Hepatocyte (in vitro differentiated cells): Measurements from ENCODE around the gene PRR12. TPM values are rescaled to one million over a fixed set of nuclear protein-coding genes. Genes with fewer than 3 reads are reported as not detected.

Source experiments
- DNase-seq: peaks from one replicate; pipeline ENCODE4 v3.0.0-alpha.2; 2016; ENCODE audit warnings: low spot score
- H2AFZ ChIP-seq: fragments of 200-600 bp; sonication (generic); 2 replicates; pipeline ENCODE4 v1.6.0; 2016; ENCODE audit warnings: antibody characterized with exemption, mild to moderate bottlenecking
- H3K27ac ChIP-seq: fragments of 200-600 bp; sonication (generic); 2 replicates; pipeline ENCODE4 v1.5.1; 2016; ENCODE audit warnings: mild to moderate bottlenecking
- H3K27me3 ChIP-seq: fragments of 200-600 bp; sonication (generic); 2 replicates; pipeline ENCODE4 v1.6.1; 2016
- H3K36me3 ChIP-seq: fragments of 200-600 bp; sonication (generic); replicated peaks from 2 replicates; pipeline ENCODE4 v1.5.1; 2016; ENCODE audit warnings: low read depth; ENCODE audit not compliant: insufficient read depth
- H3K4me1 ChIP-seq: fragments of 200-600 bp; sonication (generic); 2 replicates; pipeline ENCODE4 v1.5.1; 2016; ENCODE audit warnings: mild to moderate bottlenecking, moderate library complexity; ENCODE audit not compliant: insufficient read depth
- H3K4me2 ChIP-seq: fragments of 200-600 bp; sonication (generic); 2 replicates; pipeline ENCODE4 v1.6.0; 2016
- H3K4me3 ChIP-seq: fragments of 200-600 bp; sonication (generic); 2 replicates; pipeline ENCODE4 v1.5.1; 2016; ENCODE audit warnings: mild to moderate bottlenecking
- H3K79me2 ChIP-seq: fragments of 200-600 bp; sonication (generic); 2 replicates; pipeline ENCODE4 v1.6.0; 2017; ENCODE audit warnings: mild to moderate bottlenecking
- H3K9me2 ChIP-seq: fragments of 200-600 bp; sonication (generic); replicated peaks from 2 replicates; pipeline ENCODE4 v1.6.0; 2017; ENCODE audit warnings: mild to moderate bottlenecking; ENCODE audit not compliant: insufficient read depth
- H3K9me3 ChIP-seq: fragments of 200-600 bp; sonication (generic); 2 replicates; pipeline ENCODE4 v1.5.1; 2016; ENCODE audit warnings: low read depth, mild to moderate bottlenecking
- H4K20me1 ChIP-seq: fragments of 200-600 bp; sonication (generic); 2 replicates; pipeline ENCODE4 v1.6.0; 2016; ENCODE audit warnings: mild to moderate bottlenecking; ENCODE audit not compliant: insufficient read depth, poor library complexity, severe bottlenecking
- EZH2 ChIP-seq: fragments of 200-600 bp; sonication (generic); IDR thresholded peaks from 2 replicates; pipeline ENCODE4 v1.6.1; 2016; ENCODE audit warnings: antibody characterized with exemption, mild to moderate bottlenecking, borderline replicate concordance
- EZH2phosphoT487 ChIP-seq: fragments of 200-600 bp; sonication (generic); IDR thresholded peaks from one replicate; pipeline ENCODE4 v1.6.1; 2018; ENCODE audit warnings: antibody characterized with exemption, mild to moderate bottlenecking, low read depth, moderate library complexity; ENCODE audit not compliant: unreplicated experiment, severe bottlenecking
- WGBS: methylation state at CpG from one replicate; pipeline ENCODE4 v1.1.6; 2016; ENCODE audit warnings: low lambda C conversion rate; ENCODE audit errors: missing lambda C conversion rate; 5-methylcytosine and 5-hydroxymethylcytosine counted together
- polyA plus RNA-seq: library from polyadenylated mRNA; unstranded; fragments of >200 nt; fragmentation: Nextera tagmentation; extraction: Ambion mirVana; gene quantifications from 2 replicates; pipeline ENCODE4 v1.2.1, GENCODE V29; 2016
- total RNA-seq: library from RNA; depleted of rRNA; stranded (reverse); fragments of >200 nt; gene quantifications from 2 replicates; pipeline ENCODE4 v1.2.3, GENCODE V29; 2014
- TF ChIP-seq, protein P1 (sequence below): fragments of 200-600 bp; sonication (generic); IDR thresholded peaks from 2 replicates; pipeline ENCODE4 v1.5.1; 2016; ENCODE audit warnings: antibody characterized with exemption, mild to moderate bottlenecking; ENCODE audit not compliant: poor library complexity

PRR12 gene
- total and polyA plus RNA-seq, 2 experiments from 2014 or later = 2.7 to 3.7 TPM

- Histone ChIP-seq H3K4me2 (peak within 1 kb of the TSS; percentile 94), H3K79me2 (peaks cover 48% of the 10 kb centered on the region)
- 2% methylated on average over 35 of the region's 87 CpGs for WGBS
These were observed 50.9 kb downstream of the PRR12 start, which contains the start of gene SCAF1 for GRCh38 chr19:49641688-49642491. SCAF1 (plus strand) TSS chr19:49642209; CDS start chr19:49645027, 2,818 bp downstream.

GRCh38 chr19:49642492-49643035, 51.6 kb downstream of the PRR12 start:
- Histone ChIP-seq H2AFZ (peak overlapping the region; percentile 39), H3K4me2 (peak overlapping the region; percentile 94), H3K27ac (peak overlapping the region; percentile 95), H4K20me1 (peaks cover 9% of the 10 kb centered on the region), H3K9me2 (no peaks in the 10 kb centered on the region), H3K4me1 (peaks cover 38% of the 10 kb centered on the region), H3K9me3 (no peaks in the 10 kb centered on the region), H3K4me3 (peak overlapping the region; percentile 75), H3K36me3 (no peaks in the 10 kb centered on the region), H3K27me3 (no peaks in the 10 kb centered on the region), H3K79me2 (peaks cover 54% of the 10 kb centered on the region)
- no peak for TF ChIP-seq EZH2phosphoT487
- TF ChIP-seq EZH2 = no peak
- TF ChIP-seq, protein P1, sequence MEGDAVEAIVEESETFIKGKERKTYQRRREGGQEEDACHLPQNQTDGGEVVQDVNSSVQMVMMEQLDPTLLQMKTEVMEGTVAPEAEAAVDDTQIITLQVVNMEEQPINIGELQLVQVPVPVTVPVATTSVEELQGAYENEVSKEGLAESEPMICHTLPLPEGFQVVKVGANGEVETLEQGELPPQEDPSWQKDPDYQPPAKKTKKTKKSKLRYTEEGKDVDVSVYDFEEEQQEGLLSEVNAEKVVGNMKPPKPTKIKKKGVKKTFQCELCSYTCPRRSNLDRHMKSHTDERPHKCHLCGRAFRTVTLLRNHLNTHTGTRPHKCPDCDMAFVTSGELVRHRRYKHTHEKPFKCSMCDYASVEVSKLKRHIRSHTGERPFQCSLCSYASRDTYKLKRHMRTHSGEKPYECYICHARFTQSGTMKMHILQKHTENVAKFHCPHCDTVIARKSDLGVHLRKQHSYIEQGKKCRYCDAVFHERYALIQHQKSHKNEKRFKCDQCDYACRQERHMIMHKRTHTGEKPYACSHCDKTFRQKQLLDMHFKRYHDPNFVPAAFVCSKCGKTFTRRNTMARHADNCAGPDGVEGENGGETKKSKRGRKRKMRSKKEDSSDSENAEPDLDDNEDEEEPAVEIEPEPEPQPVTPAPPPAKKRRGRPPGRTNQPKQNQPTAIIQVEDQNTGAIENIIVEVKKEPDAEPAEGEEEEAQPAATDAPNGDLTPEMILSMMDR = no peak
- 18% methylated on average over 5 of the region's 5 CpGs for WGBS
- DNase-seq = no peak

More at GRCh38 chr19:49641688-49642491, 50.9 kb downstream of the PRR12 start, which contains the start of gene SCAF1:
- no peaks in the 10 kb centered on the region for H3K27me3 ChIP-seq
- H3K36me3 ChIP-seq = no peaks in the 10 kb centered on the region
- DNase-seq = peak; percentile 100
- peak within 1 kb of the TSS; percentile 75 for H3K4me3 ChIP-seq
- TF ChIP-seq EZH2 (no peak), EZH2phosphoT487 (no peak)
- TF ChIP-seq, protein P1 = no peak
- H2AFZ ChIP-seq = peak within 1 kb of the TSS; percentile 39
- peaks cover 38% of the 10 kb centered on the region for H3K4me1 ChIP-seq
- no peaks in the 10 kb centered on the region for H3K9me2 ChIP-seq
- peak within 1 kb of the TSS; percentile 100 for H3K27ac ChIP-seq
- peaks cover 9% of the 10 kb centered on the region for H4K20me1 ChIP-seq
- no peaks in the 10 kb centered on the region for H3K9me3 ChIP-seq

DNA sequence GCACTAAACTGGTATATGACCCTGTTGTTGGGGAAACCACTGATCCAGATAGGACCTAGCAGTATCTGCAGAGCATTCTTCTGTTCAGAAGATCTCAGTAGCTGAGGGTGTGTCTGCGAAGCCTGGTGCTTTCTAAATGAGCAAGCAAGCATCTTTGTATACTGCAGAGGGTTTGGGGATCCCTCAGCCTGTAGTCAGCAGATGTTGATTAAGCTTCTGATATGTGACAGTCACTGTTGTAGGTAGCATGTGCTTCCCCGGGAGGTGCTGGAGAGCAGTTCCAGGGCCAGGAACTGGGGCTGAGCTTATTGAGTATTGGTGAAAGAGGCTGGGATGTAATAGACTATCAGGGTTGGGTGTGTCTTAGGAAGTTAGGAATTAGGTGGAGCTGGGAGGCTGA, 52.5 kb downstream of the PRR12 start:
- peaks cover 9% of the 10 kb centered on the region for H4K20me1 ChIP-seq
- no peak overlapping the region for H3K4me3 ChIP-seq
- no peaks in the 10 kb centered on the region for H3K9me2 ChIP-seq
- H3K79me2 ChIP-seq = peaks cover 63% of the 10 kb centered on the region
- H3K4me2 ChIP-seq = peak overlapping the region; percentile 94
- H3K36me3 ChIP-seq = no peaks in the 10 kb centered on the region
- H3K9me3 ChIP-seq = no peaks in the 10 kb centered on the region
- DNase-seq = peak; percentile 29
- H3K27ac ChIP-seq = peak overlapping the region; percentile 95
- WGBS = 58% methylated on average over 2 of the region's 2 CpGs
- H3K27me3 ChIP-seq = no peaks in the 10 kb centered on the region
- peaks cover 29% of the 10 kb centered on the region for H3K4me1 ChIP-seq
- TF ChIP-seq, protein P1 = no peak
- TF ChIP-seq EZH2 (no peak), EZH2phosphoT487 (no peak)
- H2AFZ ChIP-seq = no peak overlapping the region
